H1 (cell line): Measurements from ENCODE around the gene TXNDC5. TPM values are rescaled to one million over a fixed set of nuclear protein-coding genes. Genes with fewer than 3 reads are reported as not detected.

Experiments
- CEBPB ChIP-seq: IDR thresholded peaks from 2 replicates; pipeline ENCODE4 v1.6.1; 2012; ENCODE audit warnings: low read depth, low read length
- RAD21 ChIP-seq, 2 experiments: IDR thresholded peaks in 1 of 2; conservative IDR thresholded peaks in 1 of 2; 2 replicates each; pipeline ENCODE4 v1.6.1; 2011; ENCODE audit warnings: low read depth in 2 of 2, low read length in 2 of 2, improper control_type of control experiment in 1 of 2, inconsistent platforms in 1 of 2, mild to moderate bottlenecking in 1 of 2, moderate library complexity in 1 of 2
- SRF ChIP-seq: IDR thresholded peaks from 2 replicates; pipeline ENCODE4 v1.6.1; 2011; ENCODE audit warnings: mild to moderate bottlenecking, low read depth, low read length, moderate library complexity
- polyA plus RNA-seq, 7 experiments: library from polyadenylated mRNA; depleted of rRNA in 3 of 7; stranded (reverse) in 5 of 7; unstranded in 2 of 7; fragments of >200 nt in 5 of 7; fragments of 200-250 nt in 2 of 7; gene quantifications; 1 replicate in 5 of 7; 2 replicates in 1 of 7; 4 replicates in 1 of 7; pipeline versions ENCODE4 v1.2.1 to v1.2.3, GENCODE V29; 2011 to 2013; ENCODE audit warnings: missing spikeins in 2 of 7, mixed read lengths in 2 of 7
- total RNA-seq: library from RNA; stranded (reverse); fragmentation: NEBNext Ultra II Directional; extraction: Animal tissue kit (Norgen Biotek cat#: 25700); gene quantifications from 2 replicates; pipeline ENCODE4 v1.2.1, GENCODE V29; 2021

The TXNDC5 gene
- total and polyA plus RNA-seq, 2 of the 8 experiments (the other 6 are each of a cell fraction or from before 2014, with no cell fraction given), result 114 to 172 TPM

DNA sequence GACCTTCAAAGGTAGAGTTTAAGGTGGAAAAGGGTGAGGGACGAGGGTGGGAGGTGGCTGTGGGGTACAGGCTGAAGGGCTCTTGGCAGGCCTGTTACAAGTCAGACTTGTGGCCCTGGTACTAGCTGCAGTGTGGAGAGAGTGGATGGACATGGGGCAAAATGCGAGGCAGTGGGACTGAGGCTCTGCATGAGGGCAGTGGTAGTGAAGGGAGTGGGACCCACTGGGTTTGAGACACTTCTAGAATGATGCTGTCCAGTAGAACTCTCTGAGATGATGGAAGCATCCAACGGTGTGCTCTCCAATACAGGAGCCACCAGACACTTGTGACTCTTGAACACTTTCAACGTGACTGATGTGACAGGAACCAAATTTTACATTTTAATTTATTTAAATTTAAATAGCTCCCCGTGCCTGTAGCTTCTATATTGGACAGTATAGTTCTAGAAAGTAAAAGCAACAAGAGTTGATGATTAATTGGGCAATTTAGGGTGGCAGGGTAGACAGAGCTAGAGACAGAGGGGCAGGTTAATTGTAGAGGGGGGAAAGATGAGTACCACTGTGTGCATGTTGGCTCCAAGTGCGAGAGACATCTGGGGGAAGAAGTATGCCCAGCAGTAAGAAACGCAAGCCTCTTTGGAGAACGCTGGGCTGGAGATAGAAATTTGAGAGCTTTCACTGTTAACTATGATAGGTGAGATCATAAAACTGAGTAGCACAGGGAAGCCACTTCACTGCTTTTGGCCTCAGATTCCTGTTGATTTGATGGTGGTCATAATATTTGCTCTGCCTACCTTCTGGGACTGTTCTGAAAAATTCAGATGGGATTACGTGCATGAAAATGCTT lies 77.5 kb downstream of the TXNDC5 start (continued):
- TF ChIP-seq CEBPB (no peak), SRF (no peak), RAD21 (IDR thresholded peaks at IDR 0.05 in 1 of 2, conservative IDR thresholded peaks at IDR 0.05 in 1 of 2; ENCODE audit: low read depth in 2 of 2, low read length in 2 of 2) (no peak)

Other genes with a start within 250 kb of the TXNDC5 start
- gene BMP6, start 184.7 kb downstream of the TXNDC5 start, total RNA-seq, result 1.8 and 2.1 TPM in 2 replicates
- 2.0 and 2.2 TPM in 2 replicates for gene BMP6, start 184.7 kb downstream of the TXNDC5 start, polyA plus RNA-seq (2011; rRNA removed)
- 15.4 and 17.2 TPM in 2 replicates for gene BLOC1S5, start 153.6 kb upstream of the TXNDC5 start, total RNA-seq
- gene BLOC1S5, start 153.6 kb upstream of the TXNDC5 start, polyA plus RNA-seq (2011; rRNA removed), result 1.9 and 3.4 TPM in 2 replicates
- 96.8 and 97.2 TPM in 2 replicates for gene EEF1E1, start 191.8 kb upstream of the TXNDC5 start, total RNA-seq
- 62.0 and 112 TPM in 2 replicates for gene EEF1E1, start 191.8 kb upstream of the TXNDC5 start, polyA plus RNA-seq (2011; rRNA removed)